DLD1 (cell line): Measurements from ENCODE around the gene MYADML2.

Source experiments
- in situ Hi-C: cut with HindIII; loops from 2 replicates; pipeline ENCODE4 v1.10.0; 2017; ENCODE audit warnings: low sequenced_read_pairs

The MYADML2 gene

DNA sequence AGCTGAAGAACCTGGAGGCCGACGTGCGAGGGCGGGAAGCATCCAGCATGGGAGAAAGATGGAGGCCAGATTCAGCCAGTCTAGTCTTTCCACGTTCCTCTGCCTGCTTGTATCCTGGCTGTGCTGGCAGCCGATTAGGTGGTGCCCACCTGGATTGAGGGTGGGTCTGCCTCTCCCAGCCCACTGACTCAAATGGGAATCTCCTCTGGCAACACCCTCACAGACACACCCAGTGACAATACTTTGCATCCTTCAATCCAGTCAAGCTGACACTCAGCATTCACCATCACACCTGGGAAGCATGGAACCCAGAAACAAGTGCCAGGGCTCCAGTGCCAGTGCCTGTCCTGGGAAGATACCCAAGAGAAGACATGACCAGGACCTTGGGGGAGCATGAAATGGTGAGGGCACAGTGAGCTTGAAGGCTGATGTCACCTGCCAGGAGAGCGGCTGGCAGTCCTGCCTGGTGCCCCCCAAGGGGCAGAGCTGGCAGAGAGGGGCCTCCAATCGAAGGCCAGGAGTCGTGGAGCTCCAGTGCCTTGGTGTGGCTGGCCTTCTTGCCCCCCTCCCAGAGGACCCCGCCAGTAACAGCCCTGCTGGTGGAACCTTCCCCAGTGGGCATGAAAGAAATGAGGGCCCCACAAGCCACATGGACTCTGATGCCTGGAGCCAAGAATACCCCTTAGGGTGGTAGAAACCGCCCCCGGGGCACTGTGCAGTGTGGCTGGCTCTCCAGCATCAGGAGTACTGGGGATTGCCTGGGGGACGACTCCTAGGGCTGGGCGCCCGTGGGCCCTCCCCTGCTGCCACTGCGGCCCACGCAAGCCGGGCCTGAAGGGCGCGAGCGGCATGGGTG lies 45.6 kb downstream of the MYADML2 start:
- in situ Hi-C loops = no loop called here

GRCh38 chr17:81900181-81900820 lies 46.7 kb downstream of the MYADML2 start:
- in situ Hi-C loops = no loop called here

DNA sequence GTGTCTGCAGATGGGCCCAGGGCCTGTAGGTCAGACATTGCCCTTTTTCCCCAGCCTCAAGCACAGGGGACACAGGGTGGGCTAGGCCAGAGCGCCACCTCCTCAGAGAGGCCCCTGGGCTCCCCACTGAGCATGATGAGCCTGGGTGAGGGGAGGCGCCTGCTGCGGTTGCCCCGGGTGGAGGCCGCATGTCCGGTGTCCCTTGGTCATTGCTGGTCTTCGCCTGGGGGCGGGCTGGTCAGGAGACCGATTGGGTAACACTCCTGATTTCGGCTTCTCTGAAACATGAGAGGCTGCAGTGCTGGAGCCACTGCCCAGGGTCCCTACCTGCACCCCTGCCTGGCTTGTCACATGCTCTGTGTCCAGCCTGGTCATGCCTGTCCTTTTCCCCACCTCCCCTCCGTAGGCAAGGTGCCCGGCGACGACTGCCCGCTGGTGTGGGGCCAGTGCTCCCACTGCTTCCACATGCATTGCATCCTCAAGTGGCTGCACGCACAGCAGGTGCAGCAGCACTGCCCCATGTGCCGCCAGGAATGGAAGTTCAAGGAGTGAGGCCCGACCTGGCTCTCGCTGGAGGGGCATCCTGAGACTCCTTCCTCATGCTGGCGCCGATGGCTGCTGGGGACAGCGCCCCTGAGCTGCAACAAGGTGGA lies 47.4 kb downstream of the MYADML2 start:
- in situ Hi-C loops = no loop called here

GRCh38 chr17:81898885-81899284 lies 48.1 kb downstream of the MYADML2 start:
- in situ Hi-C loops = no loop called here

- in situ Hi-C loops = no loop called here
These were observed 48.8 kb downstream of the MYADML2 start for GRCh38 chr17:81898029-81898866.

GRCh38 chr17:81895400-81895799 lies 51.6 kb downstream of the MYADML2 start:
- in situ Hi-C loops = no loop called here

DNA sequence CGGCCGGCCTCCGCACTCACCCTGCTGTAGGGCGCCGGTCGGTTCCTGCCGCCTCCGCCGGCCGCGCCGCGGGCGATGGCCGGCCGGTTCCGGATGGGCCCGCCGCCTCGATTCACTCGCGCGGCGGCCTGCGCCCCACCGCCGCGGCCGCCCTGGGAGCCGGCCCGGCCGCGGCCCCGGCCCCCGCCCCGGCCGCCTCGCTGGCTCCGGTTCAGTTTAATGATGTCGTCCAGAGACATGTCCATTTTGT lies 55.8 kb downstream of the MYADML2 start:
- in situ Hi-C loops = no loop called here

DNA sequence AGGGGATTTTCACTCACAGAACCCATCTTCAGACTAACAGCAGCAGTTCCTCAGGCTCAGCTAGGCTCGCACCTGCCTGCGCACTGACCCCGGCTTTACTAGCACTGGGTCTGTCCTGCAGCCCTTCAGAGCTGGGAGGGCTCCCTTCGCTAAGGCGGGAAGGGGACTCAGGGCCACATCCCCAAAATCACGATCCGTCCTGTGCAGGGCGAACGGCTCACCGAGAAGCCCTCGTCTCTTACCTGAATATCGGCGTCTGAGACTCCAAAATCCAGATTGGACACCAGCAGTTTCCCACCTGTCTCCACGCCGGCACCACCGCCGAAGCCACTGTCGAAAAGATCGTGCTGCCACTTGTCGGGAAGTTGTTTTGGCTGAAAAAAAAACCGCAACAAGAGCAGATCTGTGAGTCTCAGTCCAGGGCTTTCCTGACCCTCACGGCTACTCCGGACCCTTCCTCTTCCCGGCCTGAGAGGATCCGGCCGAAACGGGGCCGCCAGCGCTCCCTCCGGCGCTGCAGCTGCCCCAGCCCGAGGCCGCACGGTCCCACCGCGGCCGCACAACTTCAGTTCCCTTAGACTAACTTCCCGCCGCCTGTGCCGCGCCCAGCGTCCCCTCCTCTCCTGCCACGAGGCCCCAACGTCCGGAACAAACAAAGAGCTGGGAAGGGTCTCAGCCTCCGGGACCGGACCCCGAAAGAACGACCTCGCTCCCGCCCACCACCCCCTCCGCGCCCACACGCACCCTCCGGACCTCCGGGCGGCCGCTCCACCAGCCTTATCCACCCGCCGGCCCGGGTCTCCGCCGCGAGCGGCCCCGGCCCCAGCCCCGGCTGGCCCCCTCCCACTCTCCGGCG lies 56.4 kb downstream of the MYADML2 start:
- in situ Hi-C loops = no loop called here
